GM12865 (cell line): Measurements from ENCODE around the gene FIZ1.

ENCODE experiments used
- DNase-seq: peaks from one replicate; pipeline ENCODE4 v3.0.0; 2010; ENCODE audit warnings: low read depth
- H3K4me3 ChIP-seq: 2 replicates; pipeline ENCODE4 v1.5.1; 2011; ENCODE audit warnings: mild to moderate bottlenecking, low read depth, low read length, control low read depth
- TF ChIP-seq, protein P1 (sequence below): IDR thresholded peaks from 2 replicates; pipeline ENCODE4 v1.5.1; 2011; ENCODE audit warnings: low read length, control low read depth, low read depth, inconsistent platforms; ENCODE audit not compliant: insufficient read depth; ENCODE audit errors: missing control alignments

FIZ1 gene

DNA sequence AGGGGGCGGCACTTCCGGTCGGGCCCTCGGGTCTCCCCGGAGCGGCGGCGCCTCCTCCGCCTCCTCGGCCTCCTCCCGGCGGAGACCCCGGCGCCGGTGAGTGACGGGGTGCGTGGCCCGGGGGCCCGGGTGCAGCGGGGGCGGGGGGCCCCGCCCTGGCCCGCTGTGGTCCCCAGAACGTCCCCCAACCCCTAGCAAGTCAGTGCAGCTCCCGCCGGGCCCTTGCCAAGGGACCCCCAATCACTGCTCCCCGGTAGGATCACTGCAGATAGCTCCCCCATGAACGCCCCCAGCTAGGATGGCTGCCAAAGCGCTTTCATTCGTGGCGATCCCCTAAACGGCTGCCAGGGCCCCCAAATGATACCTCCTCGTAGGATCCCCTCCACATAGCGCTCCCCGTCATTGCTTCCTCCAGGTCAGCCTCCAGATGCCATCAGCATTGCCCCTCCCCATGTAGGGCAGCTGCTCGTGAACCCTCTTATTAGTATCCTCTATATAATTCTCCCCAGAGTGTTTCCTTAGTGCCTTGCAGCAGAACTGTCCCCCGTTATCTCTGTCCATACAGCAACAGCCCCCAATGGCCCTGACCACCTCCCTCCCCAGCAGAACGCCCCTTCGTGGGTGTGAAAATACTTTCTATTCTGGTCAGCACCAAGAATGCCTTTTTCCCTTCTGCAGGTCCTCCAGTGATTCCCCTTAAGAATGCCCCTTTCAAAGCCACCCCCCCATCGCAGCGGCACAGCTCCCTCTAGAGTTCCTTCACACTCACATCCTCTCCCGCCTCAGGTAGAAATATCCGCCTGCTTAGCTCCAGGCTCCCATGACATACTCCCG, 6.5 kb upstream of the FIZ1 start, which contains the start of gene ZNF865:
Gene ZNF865, plus strand, starts transcription at position 11 of the 834 bp plus-strand sequence. CDS start 7,972 bp downstream, outside the sequence.
- H3K4me3 ChIP-seq, result peak within 1 kb of the TSS; percentile 90
- DNase-seq, result peak; percentile 90
- TF ChIP-seq, protein P1, sequence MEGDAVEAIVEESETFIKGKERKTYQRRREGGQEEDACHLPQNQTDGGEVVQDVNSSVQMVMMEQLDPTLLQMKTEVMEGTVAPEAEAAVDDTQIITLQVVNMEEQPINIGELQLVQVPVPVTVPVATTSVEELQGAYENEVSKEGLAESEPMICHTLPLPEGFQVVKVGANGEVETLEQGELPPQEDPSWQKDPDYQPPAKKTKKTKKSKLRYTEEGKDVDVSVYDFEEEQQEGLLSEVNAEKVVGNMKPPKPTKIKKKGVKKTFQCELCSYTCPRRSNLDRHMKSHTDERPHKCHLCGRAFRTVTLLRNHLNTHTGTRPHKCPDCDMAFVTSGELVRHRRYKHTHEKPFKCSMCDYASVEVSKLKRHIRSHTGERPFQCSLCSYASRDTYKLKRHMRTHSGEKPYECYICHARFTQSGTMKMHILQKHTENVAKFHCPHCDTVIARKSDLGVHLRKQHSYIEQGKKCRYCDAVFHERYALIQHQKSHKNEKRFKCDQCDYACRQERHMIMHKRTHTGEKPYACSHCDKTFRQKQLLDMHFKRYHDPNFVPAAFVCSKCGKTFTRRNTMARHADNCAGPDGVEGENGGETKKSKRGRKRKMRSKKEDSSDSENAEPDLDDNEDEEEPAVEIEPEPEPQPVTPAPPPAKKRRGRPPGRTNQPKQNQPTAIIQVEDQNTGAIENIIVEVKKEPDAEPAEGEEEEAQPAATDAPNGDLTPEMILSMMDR, result peak; percentile 83

- H3K4me3 ChIP-seq, result peak overlapping the region; percentile 90
- TF ChIP-seq, protein P1, result no peak
- peak; percentile 99 for DNase-seq
These were observed 5.9 kb upstream of the FIZ1 start for GRCh38 chr19:55605207-55605636.

DNA sequence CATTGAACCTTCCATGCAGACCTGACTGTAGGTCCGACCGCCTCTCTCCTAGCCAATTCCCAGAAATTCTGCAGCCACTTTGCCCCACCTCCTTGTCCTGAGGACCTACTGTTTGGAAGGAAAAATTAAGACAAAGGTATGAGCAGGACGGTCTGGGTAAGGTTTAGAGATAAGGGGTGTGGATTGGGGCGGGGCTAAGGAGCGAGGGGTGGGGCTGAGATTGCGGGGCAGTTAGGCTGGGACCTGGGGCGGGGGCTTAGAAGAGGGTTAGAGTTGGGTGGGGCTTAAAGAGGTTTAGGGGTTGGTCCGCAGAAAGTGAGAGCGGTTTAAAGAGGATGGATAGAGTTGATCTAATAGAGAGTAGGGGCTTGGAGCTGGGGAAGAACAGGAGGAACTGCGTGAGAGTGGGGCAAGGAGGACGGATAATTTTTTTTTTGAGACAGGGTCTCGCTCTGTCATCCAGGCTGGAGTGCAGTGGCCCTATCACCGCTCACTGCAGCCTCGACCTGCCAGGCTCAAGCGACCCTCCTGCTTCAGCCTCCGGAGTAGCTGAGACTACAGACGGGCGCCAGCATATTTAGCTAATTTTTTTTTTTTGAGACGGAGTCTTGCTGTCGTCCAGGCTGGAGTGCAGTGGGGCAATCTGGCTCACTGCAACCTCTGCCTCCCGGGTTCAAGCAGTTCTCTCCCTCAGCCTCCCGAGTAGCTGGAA, 4.4 kb upstream of the FIZ1 start:
- H3K4me3 ChIP-seq, result no peak overlapping the region; the same call in 1 of the 2 replicates
- TF ChIP-seq, protein P1, result no peak
- DNase-seq, result no peak

DNA sequence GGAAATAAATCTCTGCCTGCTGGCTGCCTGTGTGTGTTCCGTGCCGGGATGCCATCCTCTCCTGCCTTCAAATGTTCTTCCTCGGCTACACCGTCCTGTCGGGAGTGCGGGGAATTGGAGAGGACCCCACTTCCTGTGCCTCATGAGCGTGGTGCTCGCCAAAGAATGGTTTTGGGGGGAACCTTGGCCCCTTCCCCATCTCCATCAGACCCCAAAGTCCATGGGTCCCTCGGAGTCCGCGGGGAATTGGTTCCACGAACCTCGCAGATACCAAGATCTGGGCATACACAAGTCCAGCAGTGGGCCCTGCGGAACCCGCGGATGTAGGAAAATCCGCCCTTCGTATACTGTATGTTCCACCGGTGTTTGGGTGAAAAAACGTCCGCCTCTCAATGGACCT, 3.8 kb upstream of the FIZ1 start:
- TF ChIP-seq, protein P1, result no peak
- DNase-seq, result no peak
- H3K4me3 ChIP-seq, result no peak overlapping the region

DNA sequence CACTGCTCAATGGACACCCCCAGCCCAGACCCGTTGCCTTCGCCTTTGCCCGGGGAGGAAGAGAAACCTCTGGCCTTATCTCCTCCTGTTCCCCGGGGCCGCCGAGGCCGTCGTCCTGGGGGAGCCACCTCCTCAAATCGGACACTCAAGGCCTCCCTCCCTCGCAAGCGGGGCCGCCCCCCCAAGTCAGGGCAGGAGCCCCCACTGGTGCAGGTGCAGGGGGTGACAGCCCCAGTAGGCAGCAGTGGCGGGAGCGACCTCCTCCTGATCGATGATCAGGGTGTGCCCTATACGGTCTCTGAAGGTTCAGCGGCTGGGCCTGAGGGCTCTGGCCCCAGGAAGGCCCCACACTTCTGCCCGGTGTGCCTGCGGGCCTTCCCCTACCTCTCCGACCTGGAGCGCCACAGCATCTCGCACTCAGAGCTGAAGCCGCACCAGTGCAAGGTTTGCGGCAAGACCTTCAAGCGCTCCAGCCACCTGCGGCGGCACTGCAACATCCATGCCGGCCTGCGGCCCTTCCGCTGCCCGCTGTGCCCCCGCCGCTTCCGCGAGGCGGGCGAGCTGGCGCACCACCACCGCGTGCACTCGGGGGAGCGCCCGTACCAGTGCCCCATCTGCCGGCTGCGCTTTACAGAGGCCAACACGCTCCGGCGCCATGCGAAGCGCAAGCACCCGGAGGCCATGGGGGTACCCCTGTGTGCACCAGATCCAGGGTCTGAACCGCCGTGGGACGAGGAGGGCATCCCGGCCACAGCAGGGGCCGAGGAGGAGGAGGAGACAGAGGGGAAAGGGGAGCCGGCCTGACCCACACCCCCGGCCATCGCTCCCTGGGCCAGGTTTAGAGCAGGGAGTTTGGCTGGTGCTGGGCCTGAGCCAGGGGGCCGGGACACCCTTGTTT, 3.0 kb upstream of the FIZ1 start:
- H3K4me3 ChIP-seq, result no peak overlapping the region
- TF ChIP-seq, protein P1, result no peak

DNA sequence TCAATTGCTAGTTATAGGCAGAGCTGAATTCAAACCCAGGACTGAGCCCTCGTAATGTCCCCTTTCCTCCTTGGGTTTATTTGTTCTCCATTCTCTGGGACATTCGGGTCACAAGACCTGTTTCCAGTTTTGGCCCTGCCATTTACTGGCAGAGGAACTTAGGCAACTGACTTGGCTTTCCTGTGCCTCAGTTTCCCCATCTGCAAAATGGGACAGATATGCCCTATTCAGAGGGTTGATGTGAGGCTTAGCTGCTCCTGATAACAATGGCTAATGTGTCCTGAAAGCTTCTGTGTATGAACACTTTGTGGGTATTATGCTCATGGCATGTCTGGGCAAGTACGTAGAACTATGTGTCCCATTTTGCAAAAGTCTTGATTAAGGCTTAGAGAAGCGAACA, 1.8 kb upstream of the FIZ1 start:
- peak overlapping the region; percentile 82 for H3K4me3 ChIP-seq
- TF ChIP-seq, protein P1, result no peak
- DNase-seq, result no peak

More for the DNA sequence above, 3.0 kb upstream of the FIZ1 start:
- no peak for DNase-seq
